Posterior vena cava (tissue), 2 donors: ENCODE measurements around the gene CHCHD6. TPM values are rescaled to one million over a fixed set of nuclear protein-coding genes. Genes with fewer than 3 reads are reported as not detected.

Experiments used
- DNase-seq: peaks from one replicate; pipeline ENCODE4 v3.0.0-alpha.2; 2020; ENCODE audit warnings: low spot score
- intact Hi-C, 2 donors: fragments of 100-400 bp; cut with DNase I; formaldehyde crosslinking; loops; one replicate each; pipeline versions ENCODE4 v1.14.1 to v1.14.2; 2022 to 2023
- total RNA-seq, 2 donors: library from RNA; stranded (reverse); fragmentation: NEBNext Ultra II Directional; extraction: Animal tissue kit (Norgen Biotek cat#: 25700); gene quantifications; one replicate each; pipeline ENCODE4 v1.2.1, GENCODE V29; 2021
- donor health status: DM: yes; HTN: yes; CAD: no.
- donor health status: DM: yes; HTN: yes; CAD: no.

The CHCHD6 gene
- total RNA-seq, 2 donors from 2014 or later, result 7.3 to 10.1 TPM

DNA sequence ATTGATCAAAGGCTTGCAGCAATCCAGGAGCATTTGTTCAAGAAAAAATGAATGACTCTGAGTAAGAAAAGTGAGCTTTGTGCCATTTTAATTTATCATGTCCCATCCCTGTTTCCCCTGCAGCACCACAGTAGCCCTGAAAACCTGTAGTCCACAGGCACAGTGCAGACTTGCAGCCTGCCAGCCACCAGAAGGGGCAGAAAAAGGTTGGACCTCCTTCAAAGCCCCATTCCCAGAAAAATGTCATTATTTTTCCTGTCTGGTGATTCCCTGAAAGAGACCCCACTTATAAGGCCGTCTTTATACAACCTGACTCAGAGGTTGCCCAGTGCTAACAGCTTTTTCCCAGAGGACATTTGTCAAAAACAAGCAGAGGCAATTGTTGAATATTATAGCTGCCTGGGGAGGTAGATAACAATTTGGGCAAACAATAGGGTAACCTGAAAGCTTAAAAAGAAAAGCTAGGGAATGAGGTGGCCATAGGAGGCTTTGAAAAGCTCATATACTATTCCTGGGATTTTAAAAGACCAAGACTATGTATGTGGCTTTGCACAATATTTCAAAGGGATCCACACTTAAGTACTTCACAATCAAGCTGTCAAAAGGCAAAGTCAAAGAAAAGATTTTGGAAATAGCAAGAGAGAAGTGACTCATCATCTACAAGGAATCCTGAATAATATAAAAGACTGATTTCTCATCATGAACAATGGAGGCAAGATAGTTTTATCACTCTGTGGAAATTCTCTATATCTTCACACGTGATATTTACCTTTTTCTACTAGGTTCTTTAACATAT lies 142.1 kb downstream of the CHCHD6 start:
- intact Hi-C loops, result no loop called here
- no peak for DNase-seq

GRCh38 chr3:126847061-126847460 lies 143.0 kb downstream of the CHCHD6 start:
- DNase-seq, result no peak

DNA sequence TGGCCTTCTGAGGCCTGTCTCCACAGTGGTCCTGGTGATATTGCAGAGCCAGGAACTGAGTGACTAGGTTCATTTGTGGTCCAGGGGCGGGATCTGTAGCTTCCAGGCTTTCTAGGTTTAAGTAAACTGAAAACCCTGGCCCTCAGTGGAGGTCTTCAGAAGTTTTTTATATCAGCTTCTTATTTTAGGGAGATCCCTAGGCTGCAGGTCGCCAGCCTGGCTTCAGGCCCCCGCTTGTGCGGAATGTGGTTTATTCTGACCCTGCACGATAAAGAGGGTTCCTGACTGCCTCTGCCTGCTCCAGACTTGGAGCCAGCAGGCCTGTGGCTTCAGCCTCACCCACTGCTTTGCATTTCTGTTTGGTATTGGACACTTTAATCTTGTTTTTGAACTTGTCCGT lies 145.0 kb downstream of the CHCHD6 start:
- intact Hi-C loops, result no loop called here
- DNase-seq, result no peak

More at GRCh38 chr3:126847061-126847460, 143.0 kb downstream of the CHCHD6 start:
- intact Hi-C loops, result no loop called here

DNA sequence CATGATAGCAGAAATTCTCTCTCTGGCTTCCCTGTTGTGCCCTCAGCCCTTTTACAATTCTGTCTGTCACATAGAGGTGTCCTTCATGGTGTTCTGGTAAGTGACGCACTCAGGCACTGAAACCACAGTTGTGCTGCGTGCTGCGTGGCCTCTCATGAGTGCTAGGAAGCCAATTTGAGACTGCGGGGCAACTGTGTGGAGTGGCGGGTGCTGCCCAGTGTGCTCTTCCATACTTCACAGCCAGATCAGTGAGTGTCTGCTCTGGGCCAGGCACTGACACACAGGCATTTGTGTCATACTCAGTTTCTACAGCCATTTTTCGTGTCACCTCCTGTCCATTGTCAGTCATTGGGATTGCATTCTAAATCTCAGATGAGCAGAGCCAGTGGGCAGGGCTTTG lies 145.7 kb downstream of the CHCHD6 start:
- no peak for DNase-seq
- intact Hi-C loops, result loop anchor here in 1 of 2 donors (5.0 kb wide), 1 partner anchor 517 kb away; no protein-coding TSS in a partner anchor

- intact Hi-C loops, result loop anchor here in 1 of 2 donors (5.0 kb wide), 1 partner anchor 518 kb away; no protein-coding TSS in a partner anchor
- no peak for DNase-seq
Measured at GRCh38 chr3:126850370-126851085, 146.5 kb downstream of the CHCHD6 start.

GRCh38 chr3:126851382-126851781 lies 147.3 kb downstream of the CHCHD6 start:
- intact Hi-C loops, result loop anchor here in 1 of 2 donors (5.0 kb wide), 1 partner anchor 519 kb away; no protein-coding TSS in a partner anchor
- no peak for DNase-seq

DNA sequence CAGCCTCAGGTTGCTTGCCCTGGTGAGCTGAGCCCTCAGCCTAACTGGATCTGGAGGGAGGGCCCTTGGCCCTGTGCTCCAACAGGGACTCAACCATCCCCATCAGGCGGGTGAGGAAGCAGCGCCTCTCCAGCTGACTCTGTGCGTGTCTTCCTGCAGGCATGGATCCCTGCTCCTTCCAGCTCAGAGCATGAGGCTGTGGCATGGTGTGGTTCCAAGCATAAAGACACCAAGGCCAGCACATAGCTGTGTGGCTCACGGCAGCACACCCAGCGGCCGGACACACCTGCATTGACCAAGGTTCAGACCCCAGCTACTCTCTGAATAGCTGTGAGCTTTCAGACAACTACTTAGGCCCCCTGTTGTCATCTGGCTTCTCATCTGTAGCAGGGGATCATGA lies 147.9 kb downstream of the CHCHD6 start:
- intact Hi-C loops, result loop anchor here in 1 of 2 donors (5.0 kb wide), 1 partner anchor 520 kb away; no protein-coding TSS in a partner anchor
- no peak for DNase-seq

- no peak for DNase-seq
- intact Hi-C loops, result loop anchor here in 1 of 2 donors (5.0 kb wide), 1 partner anchor 520 kb away; no protein-coding TSS in a partner anchor
Measured at GRCh38 chr3:126852511-126852910, 148.5 kb downstream of the CHCHD6 start.

- no peak for DNase-seq
- intact Hi-C loops, result loop anchor here in 1 of 2 donors (5.0 kb wide), 1 partner anchor 522 kb away; no protein-coding TSS in a partner anchor
Measured at GRCh38 chr3:126854666-126855065, 150.6 kb downstream of the CHCHD6 start.

DNA sequence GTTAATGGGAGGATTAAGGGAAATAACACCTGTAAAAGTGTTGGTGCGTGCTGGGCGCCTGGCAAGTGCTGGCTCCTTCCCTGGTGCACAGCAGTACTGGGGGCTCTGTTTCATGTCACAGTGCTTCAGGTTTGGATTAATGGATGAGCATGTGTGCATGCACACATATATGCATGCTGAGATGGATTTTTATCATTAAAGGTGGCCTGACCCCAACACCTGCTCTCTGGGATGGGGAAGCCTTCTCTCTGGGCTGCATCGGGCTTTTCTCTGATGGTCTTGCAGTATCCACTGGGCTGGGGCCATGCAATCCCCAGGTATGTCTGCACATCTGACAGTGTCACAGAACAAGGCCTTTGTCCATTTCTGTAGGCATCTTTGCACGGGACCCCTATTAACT lies 151.3 kb downstream of the CHCHD6 start:
- intact Hi-C loops, result no loop called here
- no peak for DNase-seq

- DNase-seq, result no peak
- intact Hi-C loops, result no loop called here
Measured at GRCh38 chr3:126857928-126858327, 153.9 kb downstream of the CHCHD6 start.

DNA sequence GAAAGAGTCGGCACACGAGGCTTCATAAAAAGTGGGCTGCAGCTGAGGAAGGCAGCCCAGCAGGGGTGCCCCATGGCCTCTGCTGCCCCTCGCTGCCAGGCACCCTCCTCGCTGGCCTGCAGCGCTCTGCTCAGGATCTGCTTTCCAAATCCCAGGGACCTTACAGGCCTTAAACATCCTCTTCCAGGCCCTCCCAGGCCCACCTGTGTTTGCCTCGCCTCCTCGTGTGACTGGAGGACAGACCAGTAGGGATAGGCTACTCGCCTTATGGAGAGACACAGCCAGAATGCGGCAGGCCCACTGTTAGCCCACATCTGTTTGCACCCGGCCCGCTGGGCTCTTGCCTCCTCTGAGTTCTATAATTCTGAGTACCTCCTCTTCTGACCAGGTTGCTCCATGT lies 154.4 kb downstream of the CHCHD6 start:
- DNase-seq, result no peak

GRCh38 chr3:126858887-126859286 lies 154.8 kb downstream of the CHCHD6 start:
- intact Hi-C loops, result no loop called here
- no peak for DNase-seq

More for the DNA sequence above, 154.4 kb downstream of the CHCHD6 start:
- intact Hi-C loops, result no loop called here

DNA sequence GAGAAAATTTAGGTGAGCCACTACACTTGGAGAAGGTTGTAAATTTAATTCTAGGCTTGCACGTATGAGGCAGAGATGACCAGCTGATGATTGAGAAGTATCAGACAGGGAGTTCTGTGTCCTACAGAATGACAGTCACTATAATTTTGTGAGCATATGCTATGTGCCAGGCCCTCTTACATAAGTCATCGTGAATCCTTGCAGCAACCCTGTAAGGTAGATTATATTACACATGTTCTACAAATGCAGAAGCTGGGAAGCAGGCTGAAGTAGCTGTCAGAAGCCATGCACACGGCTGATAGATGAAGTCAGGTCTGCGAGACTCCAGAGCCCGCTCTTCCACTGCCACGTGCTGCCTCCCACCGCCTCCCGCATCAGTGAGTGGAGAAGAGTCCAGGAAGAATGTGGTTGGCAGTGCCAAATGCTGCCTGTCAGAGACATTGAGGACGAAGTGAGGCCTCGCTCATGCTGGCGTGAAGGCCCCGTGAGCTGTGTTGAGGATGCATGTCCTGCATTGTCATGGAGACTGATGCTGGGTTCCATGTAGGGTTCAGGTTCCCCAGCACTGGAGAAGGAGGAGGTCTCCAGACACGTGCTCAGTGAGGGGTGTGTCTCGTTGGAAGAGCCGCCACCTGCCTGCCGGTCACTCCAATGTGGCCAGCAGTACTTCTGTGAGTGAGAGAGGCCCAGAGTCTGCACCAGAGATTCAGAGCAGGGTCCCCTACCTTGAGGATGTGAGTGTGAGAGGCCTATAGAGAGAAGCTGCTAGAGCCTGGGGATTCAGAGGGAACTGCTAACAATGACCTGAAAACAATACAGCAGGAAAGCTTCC lies 155.6 kb downstream of the CHCHD6 start:
- intact Hi-C loops, result no loop called here
- no peak for DNase-seq

DNA sequence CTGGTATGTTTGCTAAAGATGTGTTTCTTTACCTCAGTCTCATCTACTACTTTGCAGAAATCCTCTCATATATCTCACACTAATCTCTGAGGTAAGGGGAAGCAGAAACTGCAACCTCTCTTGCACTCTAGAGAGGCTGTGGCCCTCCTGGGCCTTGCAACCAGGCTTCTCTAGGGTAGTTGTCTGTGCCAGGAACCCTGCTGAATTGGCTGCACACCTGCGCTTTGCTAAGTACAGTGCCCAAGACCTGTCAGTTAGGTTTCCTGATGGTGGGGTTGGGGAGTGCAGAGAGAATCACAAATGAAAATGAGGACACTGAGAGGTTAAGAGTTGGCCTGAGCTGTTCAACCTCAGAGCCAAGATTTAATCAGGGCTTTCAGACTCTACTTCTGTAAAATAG lies 161.7 kb downstream of the CHCHD6 start:
- intact Hi-C loops, result no loop called here
- no peak for DNase-seq

DNA sequence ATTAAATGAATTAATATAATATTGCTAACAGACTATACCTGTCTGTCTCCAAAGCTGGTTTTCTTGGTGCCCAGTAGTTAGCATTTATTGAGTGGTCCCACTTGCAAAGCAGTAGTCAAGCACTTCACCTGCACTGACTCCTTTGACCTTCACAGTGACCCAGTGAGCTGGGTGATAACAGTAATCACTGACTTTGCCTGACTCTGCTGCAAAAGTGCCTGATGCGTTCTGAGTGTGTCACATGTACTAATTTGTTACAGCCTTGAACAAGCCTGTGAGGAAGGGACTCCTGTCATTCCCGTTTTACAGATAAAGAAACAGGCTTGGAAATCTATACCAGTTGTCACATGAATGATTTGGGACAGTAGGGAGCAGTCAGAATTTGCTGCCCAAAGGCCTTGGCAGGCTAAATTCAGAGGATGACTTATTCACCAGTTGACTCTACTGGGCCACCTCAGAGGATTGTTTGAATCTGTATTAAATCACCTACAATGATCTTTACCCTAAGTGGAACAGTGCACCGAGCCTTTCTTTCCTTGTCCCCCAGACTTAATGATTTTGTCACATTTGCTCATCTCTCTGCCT lies 162.2 kb downstream of the CHCHD6 start:
- DNase-seq, result no peak
- intact Hi-C loops, result no loop called here

DNA sequence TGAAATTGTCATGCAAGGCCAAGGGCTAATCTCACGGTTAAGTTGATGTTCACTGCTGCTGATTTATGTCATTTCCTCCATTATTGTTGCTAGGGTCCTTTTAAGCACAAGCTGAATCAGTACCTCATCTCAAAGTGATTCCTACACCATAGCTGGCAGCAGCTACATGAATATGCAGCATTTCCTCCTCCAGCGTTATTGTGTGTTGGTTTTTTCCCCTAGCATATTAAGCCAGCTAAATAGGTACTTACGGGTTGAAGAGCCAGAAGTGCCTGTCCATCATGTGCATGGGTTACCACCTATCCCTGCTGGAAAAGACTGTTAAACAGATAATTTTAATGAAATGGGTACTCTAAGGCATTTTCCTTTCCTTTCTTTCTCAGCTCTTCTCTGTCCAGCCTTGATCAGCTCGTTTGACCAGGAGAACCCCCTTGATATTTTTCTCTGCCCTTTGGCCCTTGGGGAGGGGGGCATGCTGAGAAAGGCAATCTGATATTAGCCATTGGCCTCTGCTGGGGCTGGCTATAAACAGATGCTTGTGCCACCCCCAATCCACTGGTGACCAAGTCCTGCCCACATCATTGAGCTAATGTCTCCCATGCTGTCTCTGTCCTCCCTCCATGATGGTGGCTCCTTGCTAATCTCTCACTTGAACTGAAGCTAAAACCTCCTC lies 163.3 kb downstream of the CHCHD6 start:
- no peak for DNase-seq
- intact Hi-C loops, result no loop called here

GRCh38 chr3:126867863-126868200 lies 163.8 kb downstream of the CHCHD6 start:
- intact Hi-C loops, result no loop called here
- DNase-seq, result no peak
